ENCODE results near the gene EPN2.

- TF ChIP-seq EZH2 (IDR thresholded peaks at IDR 0.05; ENCODE audit: low read depth): no peak
- TF ChIP-seq CTCF (conservative IDR thresholded peaks at IDR 0.05): no peak
Measured at GRCh38 chr17:19250421-19251173, 13.4 kb downstream of the EPN2 start.

Measured in PC-9 (cell line).